HG03520 (cell line): ENCODE measurements around the gene IPO4.
"Not testable (repeated sequence)": the region's sequence is repeated elsewhere in the genome, so short reads cannot be mapped to it uniquely, and the experiment has no call there.

Source experiments
- ATAC-seq: cut with Tn5 transposase; IDR thresholded peaks from one replicate; pipeline ENCODE4 v1.9.1; 2021; ENCODE audit warnings: mild to moderate bottlenecking, moderate library complexity; ENCODE audit not compliant: unreplicated experiment

Gene IPO4

DNA sequence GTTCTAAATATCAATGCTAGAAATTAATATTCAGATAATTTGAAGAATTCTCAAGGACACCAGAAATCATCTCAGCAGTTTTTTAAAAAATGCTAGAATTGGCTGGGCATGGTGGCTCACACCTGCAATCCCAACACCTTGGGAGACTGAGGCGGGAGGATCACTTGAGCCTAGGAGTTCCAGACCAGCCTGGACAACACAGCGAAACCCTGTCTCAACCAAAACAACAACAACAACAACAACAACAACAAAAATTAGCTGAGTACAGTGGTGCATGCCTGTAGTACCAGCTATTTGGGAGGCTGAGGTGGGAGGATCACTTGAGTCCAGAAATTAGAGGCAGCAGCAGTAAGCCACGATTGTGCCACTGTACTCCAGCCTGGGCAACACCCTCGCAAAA is 30.5 kb upstream of the IPO4 start:
- ATAC-seq: no peak

DNA sequence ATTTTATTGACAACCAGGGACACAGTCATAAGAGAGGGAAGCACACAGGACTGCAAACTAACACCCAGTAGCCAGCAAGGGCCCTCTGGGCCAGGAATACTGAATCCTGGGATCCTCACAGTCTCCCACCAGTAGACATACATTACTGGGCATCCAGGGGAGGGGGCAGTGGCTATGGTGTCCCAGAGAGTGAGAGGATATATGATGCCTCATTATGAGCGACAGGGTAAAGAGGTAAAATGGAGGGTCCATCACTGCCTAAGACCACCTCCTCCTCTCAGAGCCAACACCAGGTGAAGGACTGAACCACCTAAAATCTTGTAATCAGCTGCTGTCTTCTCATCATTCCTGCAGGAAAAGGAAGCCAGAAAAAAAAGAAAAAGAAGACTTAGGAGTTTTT is 28.3 kb upstream of the IPO4 start:
- ATAC-seq: not testable (repeated sequence)

DNA sequence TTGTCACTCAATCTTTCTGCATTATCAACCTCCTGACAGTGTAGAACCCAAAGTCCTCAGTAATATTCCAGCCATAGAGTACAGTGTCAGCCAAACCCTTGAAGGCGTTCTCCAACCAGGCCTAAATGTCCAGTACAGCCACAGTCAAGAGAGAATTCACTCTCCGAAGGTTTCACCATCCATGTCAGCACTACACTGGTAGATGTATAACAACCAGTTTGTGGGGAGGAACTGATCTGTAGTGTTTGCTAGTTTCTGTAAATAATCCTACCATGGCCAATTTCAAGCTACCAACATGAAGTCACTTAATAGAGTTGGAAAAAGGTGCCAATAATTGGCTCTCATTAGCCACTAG is 27.7 kb upstream of the IPO4 start:
- no peak for ATAC-seq

DNA sequence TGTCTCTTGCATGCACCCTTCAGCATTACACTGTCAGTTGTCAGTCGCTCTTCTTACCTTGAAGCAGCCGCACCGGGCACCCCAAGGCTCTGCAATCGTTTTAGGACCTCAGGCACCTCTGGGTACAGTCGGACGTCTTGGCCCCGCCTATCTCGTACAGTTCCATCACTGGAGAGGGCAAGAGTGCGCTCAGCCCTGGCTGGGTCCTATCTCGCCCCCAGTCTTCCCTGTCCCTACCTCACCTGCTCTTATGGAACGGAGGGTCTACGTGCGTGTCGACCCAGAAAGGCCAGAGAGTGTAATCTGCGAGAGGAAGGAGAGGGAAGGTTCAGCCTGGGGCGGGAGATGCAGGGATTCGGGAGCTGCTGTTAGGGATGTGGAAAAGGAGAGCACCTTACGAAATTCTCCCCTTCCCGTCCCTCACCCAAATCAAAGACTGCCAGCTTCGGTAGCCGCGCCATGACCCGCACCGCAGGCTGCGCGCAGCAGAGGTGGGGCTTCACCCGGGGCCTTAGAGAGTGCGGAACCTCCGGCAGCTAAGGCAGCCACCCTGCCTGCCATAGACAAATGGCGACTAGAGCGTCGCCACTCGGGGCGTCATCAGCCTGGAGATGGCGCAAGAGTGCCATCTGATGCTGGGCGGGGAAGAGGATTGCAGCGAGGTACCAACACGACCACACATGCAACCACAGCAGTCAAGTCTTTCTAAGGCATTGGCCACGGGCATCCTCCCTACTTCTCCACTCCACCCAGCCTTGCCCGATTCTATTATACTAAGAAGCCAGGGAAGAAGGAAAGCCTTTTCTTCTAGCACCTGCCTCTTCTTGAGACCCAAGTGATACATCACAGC is 27.1 kb upstream of the IPO4 start, which contains the start of gene MDP1:
MDP1 (minus strand) TSS at position 572 of the 850 bp plus-strand sequence; CDS start at position 461, 111 bp downstream.
- peak; percentile 52 for ATAC-seq

DNA sequence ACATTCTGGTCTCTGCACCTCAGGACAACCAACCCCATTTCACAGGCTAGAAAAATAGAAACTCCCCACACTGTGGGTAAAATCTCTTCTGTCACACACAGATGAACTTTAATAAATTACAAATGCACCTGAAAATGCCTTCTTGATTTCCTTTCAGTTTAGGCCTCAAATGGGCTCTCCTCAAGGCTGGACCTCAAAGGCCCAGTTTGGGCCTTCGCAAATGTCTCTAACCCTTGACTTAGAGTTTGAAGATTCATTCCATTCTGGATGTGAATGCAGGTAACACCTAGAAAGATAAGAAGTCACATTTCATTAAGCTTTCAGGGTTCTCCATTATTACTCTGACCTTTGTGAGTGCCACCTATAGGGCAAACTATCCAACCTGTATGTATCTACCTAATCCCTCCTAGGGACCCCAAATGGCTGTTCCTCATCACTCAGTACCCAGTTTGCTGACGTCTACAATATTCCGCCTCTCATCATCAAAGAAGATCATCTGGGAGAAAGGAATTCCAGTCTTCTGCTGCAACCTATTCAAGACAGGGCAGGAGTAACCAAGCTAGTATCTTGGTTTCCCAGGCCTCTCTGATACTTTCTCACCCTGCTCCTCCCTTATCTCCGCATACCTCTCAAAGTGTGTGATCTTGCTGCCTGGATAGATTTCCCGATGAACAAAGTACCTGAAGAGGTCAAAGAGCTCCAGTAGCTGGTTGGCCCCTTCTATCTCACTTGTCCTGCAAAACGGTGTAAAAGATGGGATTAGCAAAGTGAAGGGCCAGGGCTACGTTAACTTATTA is 25.4 kb upstream of the IPO4 start:
- ATAC-seq: no peak

DNA sequence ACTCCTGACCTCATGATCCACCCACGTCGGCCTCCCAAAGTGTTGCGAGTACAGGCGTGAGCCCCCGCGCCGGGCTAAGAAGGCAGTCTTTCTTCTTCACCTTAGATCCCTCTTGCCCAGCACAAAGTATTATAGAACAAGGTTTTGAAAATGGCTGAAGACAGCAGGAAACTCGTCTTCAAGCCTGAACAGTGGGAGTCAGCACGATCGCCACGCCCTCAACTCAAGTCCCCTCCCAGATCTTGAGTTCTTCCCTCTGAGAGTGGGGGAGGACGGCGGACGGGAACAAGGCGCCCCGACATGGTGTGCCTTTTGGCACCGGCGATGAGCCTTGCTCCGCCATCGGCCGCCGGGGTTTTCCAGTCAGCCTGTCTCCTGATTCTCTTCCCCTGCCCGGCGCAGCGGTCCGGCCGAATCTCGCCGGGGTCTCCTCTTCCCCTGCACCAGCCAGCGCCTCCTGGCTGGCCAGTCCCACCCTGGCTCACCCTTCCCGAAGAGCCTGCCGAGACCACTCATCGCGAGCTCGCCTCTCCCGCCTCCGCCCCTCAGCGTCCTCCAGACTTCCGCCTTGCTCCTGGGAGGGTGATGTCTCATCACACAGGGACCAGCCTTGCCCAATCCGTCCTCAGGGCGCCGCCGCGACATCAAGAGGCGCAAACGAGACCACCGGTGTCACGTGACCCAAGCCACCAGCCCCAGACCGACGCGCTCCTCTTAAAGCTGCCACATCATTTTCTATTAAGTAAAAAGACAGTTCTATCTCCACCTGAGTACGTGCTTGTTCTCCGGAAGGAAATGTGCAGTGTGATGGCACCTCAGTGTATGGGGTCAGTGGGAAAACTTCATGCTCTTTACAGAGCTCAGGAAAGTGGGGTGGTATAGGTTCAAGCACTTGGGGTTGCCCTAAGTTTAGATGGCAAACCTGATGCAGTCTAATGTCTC is 24.6 kb upstream of the IPO4 start, which contains the start of gene CHMP4A:
CHMP4A (minus strand) TSS at position 565 of the 942 bp plus-strand sequence; CDS start at position 516, 49 bp downstream.
- peak; percentile 76 for ATAC-seq

DNA sequence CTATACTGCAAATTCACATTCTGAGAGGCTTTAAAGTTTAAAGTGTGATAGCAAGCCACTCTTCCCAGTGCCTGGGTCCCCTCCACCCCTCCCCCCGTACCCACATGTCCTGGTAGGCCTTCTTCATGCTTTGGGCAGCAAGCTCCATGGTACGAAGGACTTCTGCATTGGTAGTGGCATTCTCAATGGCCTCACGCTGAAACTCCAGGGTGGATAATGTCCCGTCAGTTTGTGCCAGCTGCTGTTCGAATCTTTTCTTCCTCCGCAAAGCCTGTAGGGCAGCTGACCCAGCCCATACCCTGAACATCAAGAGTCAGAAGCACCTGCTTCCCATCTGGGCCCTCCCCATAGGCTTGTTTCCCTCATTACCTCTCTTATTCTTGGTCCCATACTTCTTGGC is 22.7 kb upstream of the IPO4 start:
- ATAC-seq: no peak

DNA sequence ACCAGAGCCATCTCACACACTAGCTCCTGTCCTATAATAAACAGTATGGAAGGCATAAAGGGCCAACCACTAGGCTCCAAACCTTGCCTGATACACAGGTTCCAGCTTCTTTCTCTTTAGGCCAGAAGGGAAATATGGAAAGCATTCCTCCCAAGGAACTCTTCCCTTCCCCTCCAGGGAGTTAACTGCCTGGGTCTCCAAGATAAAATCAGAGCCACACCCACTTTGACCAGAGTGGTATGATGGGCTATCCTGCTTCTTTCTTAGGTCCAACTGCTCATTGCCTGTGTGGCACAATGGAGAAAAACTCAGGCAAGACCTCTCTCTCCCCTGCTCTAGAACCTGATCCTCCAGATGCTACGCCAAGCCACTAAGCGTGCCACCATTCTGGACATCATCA is 19.0 kb upstream of the IPO4 start:
- no peak for ATAC-seq

DNA sequence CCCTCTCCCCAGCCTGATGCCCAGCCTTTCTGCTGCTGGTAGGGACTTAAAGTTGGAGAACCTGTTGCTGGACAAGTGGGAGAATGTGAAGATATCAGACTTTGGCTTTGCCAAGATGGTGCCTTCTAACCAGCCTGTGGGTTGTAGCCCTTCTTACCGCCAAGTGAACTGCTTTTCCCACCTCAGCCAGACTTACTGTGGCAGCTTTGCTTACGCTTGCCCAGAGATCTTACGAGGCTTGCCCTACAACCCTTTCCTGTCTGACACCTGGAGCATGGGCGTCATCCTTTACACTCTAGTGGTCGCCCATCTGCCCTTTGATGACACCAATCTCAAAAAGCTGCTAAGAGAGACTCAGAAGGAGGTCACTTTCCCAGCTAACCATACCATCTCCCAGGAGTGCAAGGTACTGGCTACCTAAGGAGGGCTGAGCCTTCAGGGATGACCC is 18.5 kb upstream of the IPO4 start:
- ATAC-seq: no peak

DNA sequence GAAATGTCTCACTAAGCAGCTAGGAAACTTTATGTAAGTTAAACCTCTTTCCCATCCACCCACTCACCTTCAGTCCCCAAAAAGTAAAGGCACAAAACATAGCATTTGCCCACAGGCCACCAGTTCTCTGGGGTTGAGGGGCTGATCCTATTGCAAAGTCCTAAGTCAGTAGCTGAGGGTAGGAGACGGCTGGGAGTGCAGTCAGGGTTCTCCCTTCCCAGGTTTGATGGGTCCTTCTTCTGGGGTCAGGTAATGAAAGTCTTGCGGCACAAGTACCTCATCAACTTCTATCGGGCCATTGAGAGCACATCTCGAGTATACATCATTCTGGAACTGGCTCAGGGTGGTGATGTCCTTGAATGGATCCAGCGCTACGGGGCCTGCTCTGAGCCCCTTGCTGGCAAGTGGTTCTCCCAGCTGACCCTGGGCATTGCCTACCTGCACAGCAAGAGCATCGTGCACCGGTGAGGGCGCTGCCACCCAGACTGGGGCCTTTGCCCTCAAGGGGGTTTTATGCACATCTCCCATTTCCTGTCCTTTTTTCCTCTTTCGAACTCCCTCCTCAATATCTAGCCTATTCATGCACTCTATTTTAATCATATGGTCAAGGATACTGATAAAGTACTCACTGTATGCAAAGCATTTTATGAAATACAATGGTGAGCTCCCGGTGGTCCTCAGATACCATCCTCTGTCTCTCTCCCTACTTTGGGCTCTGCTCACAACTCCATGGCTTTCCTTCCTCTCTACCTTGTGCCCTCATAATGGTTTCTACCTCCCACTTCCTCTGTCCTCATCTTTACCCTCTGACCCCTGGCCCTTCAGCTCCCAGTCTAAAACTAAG is 17.9 kb upstream of the IPO4 start:
- ATAC-seq: no peak

DNA sequence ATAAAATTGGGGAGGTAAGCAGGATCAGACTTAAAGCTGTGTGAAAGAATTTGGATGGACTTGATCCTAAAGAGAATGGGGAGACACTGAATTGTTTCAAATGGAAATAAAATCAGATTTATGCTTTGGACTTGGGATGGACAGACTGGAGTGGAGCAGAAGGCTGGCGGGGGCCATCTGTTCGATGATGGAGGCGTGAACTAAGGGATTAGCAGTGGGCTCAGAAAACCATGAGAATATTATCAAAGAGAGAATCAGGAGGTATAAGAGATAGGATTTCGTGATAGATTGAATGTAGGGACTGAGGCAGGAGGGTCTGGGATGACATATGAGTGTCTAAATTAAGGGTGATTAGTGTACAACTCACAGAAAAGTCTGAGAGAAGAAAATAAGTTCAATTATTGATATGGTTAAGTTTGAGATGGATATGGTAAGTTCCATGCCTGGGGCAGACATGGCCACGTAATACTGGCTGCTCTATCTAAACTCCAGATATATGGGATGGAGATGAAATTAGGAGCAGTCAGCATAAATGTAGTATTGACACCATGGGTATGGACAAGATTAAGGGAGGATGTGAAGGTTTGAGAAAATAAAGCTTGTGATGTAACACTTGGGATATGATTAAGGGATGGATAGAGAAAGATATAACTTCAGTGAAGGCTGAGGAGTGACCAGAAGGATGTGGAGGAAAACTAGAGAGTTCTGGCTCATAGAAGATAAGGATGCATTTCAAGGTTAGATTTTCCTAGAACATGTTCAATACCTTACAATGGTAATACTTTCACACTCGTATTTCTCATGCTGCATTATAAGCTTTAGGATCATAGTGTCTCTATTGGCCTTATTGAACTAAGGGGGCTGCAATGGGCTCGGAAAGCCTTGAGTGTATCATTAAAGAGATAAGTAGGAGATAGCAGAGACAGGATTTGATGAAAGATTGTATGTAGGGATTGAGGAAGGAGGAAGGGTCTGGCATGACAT is 15.8 kb upstream of the IPO4 start:
- ATAC-seq: no peak

DNA sequence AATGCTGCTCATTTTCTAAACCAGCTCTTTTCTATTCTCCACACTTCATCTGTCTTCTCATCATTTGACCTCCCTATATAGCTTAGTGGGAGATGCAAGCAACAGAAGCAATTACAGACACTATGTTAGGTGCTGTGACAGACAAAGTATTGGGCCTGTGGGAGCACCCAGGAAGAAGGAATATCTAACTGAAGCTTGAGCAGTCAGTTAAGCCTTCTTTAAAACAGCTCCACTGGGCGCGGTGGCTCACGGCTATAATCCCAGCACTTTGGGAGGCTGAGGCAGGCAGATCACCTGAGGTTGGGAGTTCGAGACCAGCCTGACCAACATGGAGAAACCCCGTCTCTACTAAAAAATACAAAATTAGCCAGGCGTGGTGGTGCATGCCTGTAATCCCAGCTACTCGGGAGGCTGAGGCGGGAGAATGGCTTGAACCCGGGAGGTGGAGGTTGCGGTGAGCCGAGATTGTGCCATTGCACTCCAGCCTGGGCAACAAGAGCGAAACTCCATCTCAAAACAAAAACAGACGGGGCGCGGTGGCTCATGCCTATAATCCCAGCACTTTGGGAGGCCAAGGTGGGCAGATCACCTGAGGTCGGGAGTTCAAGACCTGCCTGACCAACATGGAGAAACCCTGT is 14.8 kb upstream of the IPO4 start:
- not testable (repeated sequence) for ATAC-seq

DNA sequence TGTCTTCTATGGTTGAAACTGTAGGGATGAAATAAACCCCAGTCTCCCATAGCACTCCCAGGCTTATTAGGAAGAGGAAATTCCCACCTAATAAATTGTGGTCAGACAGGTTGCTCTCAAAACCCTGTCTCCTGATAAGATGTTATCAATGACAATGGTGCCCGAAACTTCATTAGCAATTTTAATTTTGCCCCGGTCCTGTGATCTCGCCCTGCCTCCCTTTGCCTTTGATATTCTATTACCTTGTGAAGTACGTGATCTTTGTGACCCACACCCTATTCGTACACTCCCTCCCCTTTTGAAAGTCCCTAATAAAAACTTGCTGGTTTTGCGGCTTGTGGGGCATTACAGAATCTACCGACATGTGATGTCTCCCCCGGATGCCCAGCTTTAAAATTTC is 13.9 kb upstream of the IPO4 start:
- ATAC-seq: not testable (repeated sequence)

DNA sequence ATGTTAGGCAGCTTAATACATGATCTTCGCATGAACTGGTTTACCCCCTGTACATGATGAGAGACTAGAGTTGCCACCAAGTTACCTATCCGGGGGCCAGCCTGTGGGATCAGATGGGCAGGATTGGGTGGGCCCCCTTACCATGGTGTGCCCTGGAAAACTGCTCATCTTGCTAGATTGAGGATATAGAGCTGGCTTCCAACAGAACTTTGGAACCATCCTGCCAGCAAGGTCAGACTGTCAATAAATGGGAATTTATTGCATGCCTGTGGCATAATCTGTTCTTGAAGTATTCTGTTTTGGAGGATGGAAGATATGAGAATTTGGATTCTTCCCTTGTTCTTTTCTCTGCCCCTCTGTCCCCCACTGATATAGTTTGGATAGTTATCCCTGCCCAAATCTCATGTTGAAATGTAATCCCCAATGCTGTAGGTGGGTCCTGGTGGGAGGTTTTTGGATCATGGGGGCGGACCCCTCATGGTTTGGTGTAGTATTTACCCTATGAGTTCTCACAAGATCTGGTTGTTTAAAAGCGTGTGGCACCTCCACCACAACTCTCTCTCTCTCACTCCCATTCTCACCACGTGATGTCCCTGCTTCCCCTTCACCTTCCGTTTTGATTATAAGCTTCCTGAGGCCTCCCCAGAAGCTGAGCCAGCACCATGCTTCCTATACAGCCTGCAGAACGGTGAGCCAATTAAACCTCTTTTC is 10.4 kb upstream of the IPO4 start:
- ATAC-seq: no peak

DNA sequence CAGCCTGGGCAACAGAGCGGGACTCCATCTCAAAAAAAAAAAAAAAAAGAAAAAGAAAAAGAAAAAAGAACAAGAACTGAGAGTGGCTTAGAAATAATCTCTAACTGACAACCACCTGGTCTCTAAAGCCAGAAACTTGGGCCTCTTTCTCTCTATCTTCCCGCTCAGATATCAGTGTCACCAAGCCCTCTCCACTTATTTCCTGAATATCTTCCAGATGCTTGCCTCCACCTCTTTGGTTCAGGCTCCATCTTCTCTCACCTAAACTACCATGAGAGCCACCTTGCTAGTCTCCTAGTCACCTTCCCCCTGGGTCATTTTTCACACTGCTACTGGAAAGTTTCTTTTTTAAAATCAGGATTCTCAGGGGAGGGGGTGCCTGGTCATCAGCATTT is 8.4 kb upstream of the IPO4 start:
- no peak for ATAC-seq

DNA sequence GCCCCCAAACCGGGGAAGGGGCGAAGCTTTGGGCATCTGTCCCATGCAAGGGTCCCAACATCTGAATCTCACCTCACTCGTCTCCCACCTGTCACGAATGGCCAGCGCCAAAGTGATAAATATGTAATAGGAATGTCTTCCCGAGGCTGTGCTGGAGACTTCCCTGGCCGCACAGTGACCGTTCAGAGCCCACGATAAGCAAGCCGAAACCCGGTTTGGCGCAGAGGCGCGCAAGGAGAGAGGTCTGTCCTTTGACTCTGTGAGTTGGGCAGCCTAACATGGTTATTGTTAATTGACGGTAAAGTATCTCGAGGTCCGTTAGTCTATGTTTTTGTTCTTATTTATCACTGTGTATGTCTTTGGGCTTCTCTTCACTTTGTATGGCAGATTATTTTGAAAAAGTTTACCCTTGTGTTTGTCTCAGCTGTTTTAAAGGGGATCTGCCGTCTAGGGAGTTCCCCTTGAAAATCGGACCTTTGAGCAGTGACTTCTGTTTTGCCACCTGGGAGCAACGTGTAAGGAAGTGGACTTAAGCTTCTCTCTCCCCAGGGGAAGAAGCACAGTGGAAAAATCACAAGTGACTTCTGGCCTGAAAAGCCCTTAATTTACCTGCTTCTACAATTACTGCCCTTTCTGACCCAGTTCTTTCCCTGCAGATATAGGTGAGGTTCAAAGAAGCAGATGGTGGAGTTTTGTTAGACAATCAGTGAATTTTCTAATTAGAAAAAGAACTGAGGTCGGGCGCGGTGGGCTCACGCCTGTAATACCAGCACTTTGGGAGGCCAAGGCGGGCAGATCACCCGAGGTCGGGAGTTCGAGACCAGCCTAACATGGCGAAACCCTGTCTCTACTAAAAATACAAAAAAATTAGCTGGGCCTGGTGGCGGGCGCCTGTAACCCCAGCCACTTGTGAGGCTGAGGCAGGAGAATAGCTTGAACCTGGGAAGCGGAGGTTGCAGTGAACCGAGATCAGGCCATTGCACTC is 7.7 kb upstream of the IPO4 start:
- peak; percentile 15 for ATAC-seq
